ENCODE data around the gene SNX5. TPM values are rescaled to one million over a fixed set of nuclear protein-coding genes. Genes with fewer than 3 reads are reported as not detected.

Gene SNX5
- total and polyA plus RNA-seq, 9 of the 15 experiments (the other 6 are each of a cell fraction or from before 2014, with no cell fraction given): 53.5 to 276 (median 160) TPM

GRCh38 chr20:17936761-17937732 lies 31.5 kb downstream of the SNX5 start:
- in situ Hi-C loops (cut with MboI): no loop called here
- CTCF ChIA-PET (ENCODE audit: low intra/inter-chr PET ratio): no interaction called here
- Histone ChIP-seq H3K4me2 (ENCODE audit: insufficient read depth, low read length) (no peak overlapping the region), H4K20me1 (replicated peaks; ENCODE audit: control insufficient read depth, insufficient read depth, low read length) (peaks cover 9% of the 10 kb centered on the region; the same call in 1 of the 2 replicates), H3K27ac (ENCODE audit: extremely low read depth, low read depth, low read length) (no peak overlapping the region), H3K36me3 (ENCODE audit: control insufficient read depth, insufficient read depth, low read length) (peaks cover 15% of the 10 kb centered on the region; the same call in 2 of the 3 replicates), H3K9ac (ENCODE audit: insufficient read depth in 1 of 2, low read depth in 2 of 2, low read length in 2 of 2) (no peak overlapping the region), H3K4me1 (replicated peaks in 1 of 2; ENCODE audit: control insufficient read depth in 2 of 2, insufficient read depth in 2 of 2, low read length in 2 of 2) (peaks cover 7 to 23% of the 10 kb centered on the region in 2 experiments; a peak in 4 of 5 replicates), H3K27me3 (ENCODE audit: control insufficient read depth in 2 of 2, insufficient read depth in 2 of 2, low read length in 2 of 2) (no peaks in the 10 kb centered on the region), H3K9me3 (replicated peaks; ENCODE audit: control insufficient read depth, insufficient read depth, low read depth, low read length) (no peaks in the 10 kb centered on the region), H2AFZ (ENCODE audit: low read depth, low read length) (no peak overlapping the region), H3K79me2 (ENCODE audit: control insufficient read depth, insufficient read depth, low read length) (no peaks in the 10 kb centered on the region), H3K9me1 (ENCODE audit: control insufficient read depth, insufficient read depth, low read length) (no peaks in the 10 kb centered on the region), H3K4me3 (no peak overlapping the region)
- ATAC-seq (no peak), FAIRE-seq (no peak), DNase-seq (ENCODE audit: extremely low read depth in 1 of 4, low spot score in 3 of 4) (no peak)
- intact Hi-C loops (cut with micrococcal nuclease): loop anchor here (5.0 kb wide), 1 partner anchor 40 kb away; no protein-coding TSS in a partner anchor
- WGBS (ENCODE audit: insufficient coverage, low coverage, missing lambda C conversion rate): 60% methylated on average over 19 of the region's 19 CpGs
- POLR2A ChIA-PET: interaction anchor here (0.6 to 0.7 kb wide), 3 partner anchors 12 to 631 kb away, joined by 3 to 4 read pairs (median 4); no protein-coding TSS in a partner anchor
- BruUV-seq (replicated peaks): no TSS peak
- TF ChIP-seq BCL6 (CRISPR knock-in tag; IDR thresholded peaks at IDR 0.05): no peak
- 0 out of 2 replicates have a peak, but pooled peaks have one; percentile 16 for TF ChIP-seq CBFA2T3 (IDR thresholded peaks at IDR 0.05)

GRCh38 chr20:17936286-17936760 lies 32.3 kb downstream of the SNX5 start:
- no peak overlapping the region for H2AFZ ChIP-seq (ENCODE audit: low read depth, low read length)
- TF ChIP-seq EP300 (IDR thresholded peaks at IDR 0.05; ENCODE audit: low read length): no peak
- TF ChIP-seq EGR1 (conservative IDR thresholded peaks at IDR 0.05): 0 out of 2 replicates have a peak, but pooled peaks have one; percentile 30
- TF ChIP-seq, protein P1, sequence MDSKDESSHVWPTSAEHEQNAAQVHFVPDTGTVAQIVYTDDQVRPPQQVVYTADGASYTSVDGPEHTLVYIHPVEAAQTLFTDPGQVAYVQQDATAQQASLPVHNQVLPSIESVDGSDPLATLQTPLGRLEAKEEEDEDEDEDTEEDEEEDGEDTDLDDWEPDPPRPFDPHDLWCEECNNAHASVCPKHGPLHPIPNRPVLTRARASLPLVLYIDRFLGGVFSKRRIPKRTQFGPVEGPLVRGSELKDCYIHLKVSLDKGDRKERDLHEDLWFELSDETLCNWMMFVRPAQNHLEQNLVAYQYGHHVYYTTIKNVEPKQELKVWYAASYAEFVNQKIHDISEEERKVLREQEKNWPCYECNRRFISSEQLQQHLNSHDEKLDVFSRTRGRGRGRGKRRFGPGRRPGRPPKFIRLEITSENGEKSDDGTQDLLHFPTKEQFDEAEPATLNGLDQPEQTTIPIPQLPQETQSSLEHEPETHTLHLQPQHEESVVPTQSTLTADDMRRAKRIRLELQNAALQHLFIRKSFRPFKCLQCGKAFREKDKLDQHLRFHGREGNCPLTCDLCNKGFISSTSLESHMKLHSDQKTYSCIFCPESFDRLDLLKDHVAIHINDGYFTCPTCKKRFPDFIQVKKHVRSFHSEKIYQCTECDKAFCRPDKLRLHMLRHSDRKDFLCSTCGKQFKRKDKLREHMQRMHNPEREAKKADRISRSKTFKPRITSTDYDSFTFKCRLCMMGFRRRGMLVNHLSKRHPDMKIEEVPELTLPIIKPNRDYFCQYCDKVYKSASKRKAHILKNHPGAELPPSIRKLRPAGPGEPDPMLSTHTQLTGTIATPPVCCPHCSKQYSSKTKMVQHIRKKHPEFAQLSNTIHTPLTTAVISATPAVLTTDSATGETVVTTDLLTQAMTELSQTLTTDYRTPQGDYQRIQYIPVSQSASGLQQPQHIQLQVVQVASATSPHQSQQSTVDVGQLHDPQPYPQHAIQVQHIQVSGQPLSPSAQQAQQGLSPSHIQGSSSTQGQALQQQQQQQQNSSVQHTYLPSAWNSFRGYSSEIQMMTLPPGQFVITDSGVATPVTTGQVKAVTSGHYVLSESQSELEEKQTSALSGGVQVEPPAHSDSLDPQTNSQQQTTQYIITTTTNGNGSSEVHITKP (IDR thresholded peaks at IDR 0.05; ENCODE audit: partially characterized antibody): peak; percentile 77
- POLR2A ChIA-PET: interaction anchor here (0.6 to 0.7 kb wide), 3 partner anchors 11 to 631 kb away, joined by 3 to 4 read pairs (median 4); no protein-coding TSS in a partner anchor

More at GRCh38 chr20:17936286-17936760, 32.3 kb downstream of the SNX5 start:
- DNase-seq (ENCODE audit: extremely low read depth in 1 of 4, low spot score in 3 of 4): no peak
- Histone ChIP-seq H3K36me3 (ENCODE audit: control insufficient read depth, insufficient read depth, low read length) (peaks cover 8% of the 10 kb centered on the region; the same call in 2 of the 3 replicates), H3K4me3 (no peak overlapping the region), H3K27ac (ENCODE audit: extremely low read depth, low read depth, low read length) (no peak overlapping the region), H3K9me1 (ENCODE audit: control insufficient read depth, insufficient read depth, low read length) (no peaks in the 10 kb centered on the region), H3K4me2 (ENCODE audit: insufficient read depth, low read length) (no peak overlapping the region), H3K4me1 (replicated peaks in 1 of 2; ENCODE audit: control insufficient read depth in 2 of 2, insufficient read depth in 2 of 2, low read length in 2 of 2) (peaks cover 7 to 23% of the 10 kb centered on the region in 2 experiments; a peak in 4 of 5 replicates), H3K79me2 (ENCODE audit: control insufficient read depth, insufficient read depth, low read length) (no peaks in the 10 kb centered on the region), H4K20me1 (replicated peaks; ENCODE audit: control insufficient read depth, insufficient read depth, low read length) (peaks cover 9% of the 10 kb centered on the region; the same call in 1 of the 2 replicates), H3K9ac (ENCODE audit: insufficient read depth in 1 of 2, low read depth in 2 of 2, low read length in 2 of 2) (no peak overlapping the region), H3K9me3 (replicated peaks; ENCODE audit: control insufficient read depth, insufficient read depth, low read depth, low read length) (no peaks in the 10 kb centered on the region), H3K27me3 (ENCODE audit: control insufficient read depth in 2 of 2, insufficient read depth in 2 of 2, low read length in 2 of 2) (no peaks in the 10 kb centered on the region)
- no peak for ATAC-seq
- BruUV-seq (replicated peaks): no TSS peak
- CTCF ChIA-PET (ENCODE audit: low intra/inter-chr PET ratio): no interaction called here
- intact Hi-C loops (cut with micrococcal nuclease): loop anchor here (5.0 kb wide), 1 partner anchor 39 kb away; no protein-coding TSS in a partner anchor
- in situ Hi-C loops (cut with MboI): no loop called here
- 35% methylated on average over 7 of the region's 8 CpGs for WGBS (ENCODE audit: insufficient coverage, low coverage, missing lambda C conversion rate)
- no peak for FAIRE-seq

Measured in K562 (cell line).